GM12865 (cell line): ENCODE data around the gene PTPN22.

Experiments used
- DNase-seq: peaks from one replicate; pipeline ENCODE4 v3.0.0; 2010; ENCODE audit warnings: low read depth
- H3K4me3 ChIP-seq: 2 replicates; pipeline ENCODE4 v1.5.1; 2011; ENCODE audit warnings: mild to moderate bottlenecking, low read depth, low read length, control low read depth
- CTCF ChIP-seq: IDR thresholded peaks from 2 replicates; pipeline ENCODE4 v1.5.1; 2011; ENCODE audit warnings: low read length, control low read depth, low read depth, inconsistent platforms; ENCODE audit not compliant: insufficient read depth; ENCODE audit errors: missing control alignments

The PTPN22 gene

GRCh38 chr1:113834716-113835115, 36.8 kb downstream of the PTPN22 start:
- DNase-seq = no peak
- no peak for TF ChIP-seq CTCF
- H3K4me3 ChIP-seq = no peak overlapping the region

- no peak overlapping the region for H3K4me3 ChIP-seq
- no peak for TF ChIP-seq CTCF
- DNase-seq = no peak
Observed at GRCh38 chr1:113830039-113830438, 41.5 kb downstream of the PTPN22 start.

- no peak for DNase-seq
- H3K4me3 ChIP-seq = no peak overlapping the region
- no peak for TF ChIP-seq CTCF
Observed at GRCh38 chr1:113821916-113822315, 49.6 kb downstream of the PTPN22 start.

GRCh38 chr1:113818578-113818977, 52.9 kb downstream of the PTPN22 start:
- no peak overlapping the region for H3K4me3 ChIP-seq
- no peak for TF ChIP-seq CTCF
- DNase-seq = no peak

- no peak for DNase-seq
- H3K4me3 ChIP-seq = no peak overlapping the region
Observed at GRCh38 chr1:113813218-113813617, 58.3 kb downstream of the PTPN22 start.

GRCh38 chr1:113812661-113813135, 58.8 kb downstream of the PTPN22 start:
- no peak for TF ChIP-seq CTCF
- H3K4me3 ChIP-seq = peak overlapping the region; percentile 72
- DNase-seq = no peak

More at GRCh38 chr1:113813218-113813617, 58.3 kb downstream of the PTPN22 start:
- TF ChIP-seq CTCF = no peak
